Astrocyte (in vitro differentiated cells and primary cell): ENCODE measurements around the gene MANSC4.

Experiments
- CTCF ChIP-seq: IDR thresholded peaks from 2 replicates; pipeline ENCODE4 v1.5.1; 2011; ENCODE audit warnings: low read depth, mild to moderate bottlenecking, inconsistent platforms, low read length, moderate library complexity; ENCODE audit not compliant: insufficient read depth
- EZH2 ChIP-seq: IDR thresholded peaks from 2 replicates; pipeline ENCODE4 v1.6.1; 2012; ENCODE audit warnings: mild to moderate bottlenecking, low read length, inconsistent platforms; ENCODE audit not compliant: insufficient read depth

GRCh38 chr12:27787559-27787958 lies 7.5 kb upstream of the MANSC4 start:
- TF ChIP-seq CTCF (no peak), EZH2 (no peak)
